Kidney (tissue), 14 donors: ENCODE results near the gene FNBP1. TPM values are rescaled to one million over a fixed set of nuclear protein-coding genes. Genes with fewer than 3 reads are reported as not detected.

ENCODE experiments used
- DNase-seq, 5 donors: peaks; one replicate each; pipeline ENCODE4 v3.0.0-alpha.2; 2013 to 2020
- FAIRE-seq: peaks from 2 replicates; lab custom pipeline; 2012; peaks lifted over from hg19 to GRCh38; lab: Jason Lieb, UNC
- H3K27ac ChIP-seq, 2 donors: one replicate each; pipeline ENCODE4 v1.7.0; 2013; ENCODE audit warnings: low read depth in 2 of 2, low read length in 2 of 2, inconsistent platforms in 1 of 2
- H3K27me3 ChIP-seq: one replicate; pipeline ENCODE4 v1.7.1; 2013; ENCODE audit warnings: low read length, inconsistent platforms; ENCODE audit not compliant: control insufficient read depth, insufficient read depth
- H3K36me3 ChIP-seq, 3 donors: one replicate each; pipeline versions ENCODE4 v1.7.0 to v1.7.1; 2013; ENCODE audit warnings: low read length in 3 of 3, control low read depth in 1 of 3, inconsistent platforms in 1 of 3; ENCODE audit not compliant: insufficient read depth in 3 of 3, control insufficient read depth in 2 of 3
- H3K4me1 ChIP-seq, 3 donors: one replicate each; pipeline versions ENCODE4 v1.7.0 to v1.7.1; 2013; ENCODE audit warnings: low read length in 3 of 3, inconsistent platforms in 1 of 3, low read depth in 1 of 3; ENCODE audit not compliant: control insufficient read depth in 2 of 3, insufficient read depth in 2 of 3
- H3K4me3 ChIP-seq, 3 donors: one replicate each; pipeline versions ENCODE4 v1.7.0 to v1.8.1; 2013; ENCODE audit warnings: low read length in 3 of 3, control low read depth in 1 of 3, inconsistent platforms in 1 of 3
- H3K9ac ChIP-seq, 3 donors: one replicate each; pipeline versions ENCODE4 v1.7.0 to v1.7.1; 2013; ENCODE audit warnings: low read length in 3 of 3, control low read depth in 1 of 3, inconsistent platforms in 1 of 3
- H3K9me3 ChIP-seq, 3 donors: one replicate each; pipeline versions ENCODE4 v1.7.0 to v1.7.1; 2013; ENCODE audit warnings: low read length in 3 of 3, control low read depth in 1 of 3, inconsistent platforms in 1 of 3; ENCODE audit not compliant: control insufficient read depth in 2 of 3, insufficient read depth in 1 of 3
- CTCF ChIP-seq: IDR thresholded peaks from 3 replicates; pipeline ENCODE4 v1.5.1; 2012; ENCODE audit warnings: mild to moderate bottlenecking, moderate library complexity, borderline replicate concordance; ENCODE audit not compliant: insufficient read depth; ENCODE audit errors: extremely low read depth
- intact Hi-C: fragments of 100-400 bp; cut with DNase I; formaldehyde crosslinking; loops from one replicate; pipeline ENCODE4 v1.11.1; 2022
- polyA plus RNA-seq: library from polyadenylated mRNA; stranded (reverse); fragments of 350-450 nt; fragmentation: Illumina TruSeq; extraction: RNeasy Lipid Tissue Mini Kit (QIAGEN cat#74804); gene quantifications from one replicate; pipeline ENCODE4 v1.2.3, GENCODE V29; 2014; ENCODE audit warnings: low read depth, low replicate concordance; ENCODE audit not compliant: insufficient read depth
- total RNA-seq: library from RNA; stranded (reverse); fragmentation: NEBNext Ultra II Directional; extraction: Animal tissue kit (Norgen Biotek cat#: 25700); gene quantifications from one replicate; pipeline ENCODE4 v1.2.1, GENCODE V29; 2021
- donor health status: control.
- donor health status: control.
- donor health status: control.
- donor health status: control.
- donor health status: control.
- donor health status: DM: yes; HTN: yes; CAD: no.
- donor health status: Normal renal cell carcinoma (clear cell type).

Gene FNBP1
- total and polyA plus RNA-seq, 2 donors from 2014 or later, result 9.7 to 51.7 TPM

GRCh38 chr9:129887334-129888292, 155.4 kb downstream of the FNBP1 start:
- peak overlapping the region in 1 of 3 donors; percentile 2 for H3K9ac ChIP-seq
- H3K36me3 ChIP-seq, result peaks cover 0 to 4% (median 0%) of the 10 kb centered on the region in 3 donors
- no peaks in the 10 kb centered on the region for H3K27me3 ChIP-seq
- H3K9me3 ChIP-seq, result no peaks in the 10 kb centered on the region
- peak overlapping the region; percentile 23 to 27 for H3K27ac ChIP-seq
- no peak for FAIRE-seq
- peaks cover 0 to 23% (median 9%) of the 10 kb centered on the region in 3 donors for H3K4me1 ChIP-seq
- H3K4me3 ChIP-seq, result no peak overlapping the region
- peak in 1 of 5 donors; percentile 42 for DNase-seq
- intact Hi-C loops, result no loop called here
- no peak for TF ChIP-seq CTCF

GRCh38 chr9:129886226-129887174, 156.5 kb downstream of the FNBP1 start:
- no peak for TF ChIP-seq CTCF
- Histone ChIP-seq H3K36me3 (peaks cover 0 to 6% (median 0%) of the 10 kb centered on the region in 3 donors), H3K27me3 (no peaks in the 10 kb centered on the region), H3K4me1 (peaks cover 0 to 23% (median 9%) of the 10 kb centered on the region in 3 donors), H3K27ac (no peak overlapping the region), H3K9ac (peak overlapping the region in 1 of 3 donors; percentile 12), H3K4me3 (peak overlapping the region in 1 of 3 donors; percentile 19), H3K9me3 (no peaks in the 10 kb centered on the region)
- FAIRE-seq (no peak), DNase-seq (peak in 1 of 5 donors; percentile 76)
- intact Hi-C loops, result no loop called here

- no peaks in the 10 kb centered on the region for H3K27me3 ChIP-seq
- FAIRE-seq (no peak), DNase-seq (peak; percentile 88 to 97 (median 92))
- peak; percentile 77 for TF ChIP-seq CTCF
- peak overlapping the region in 2 of 3 donors; percentile 55 to 68 for H3K4me3 ChIP-seq
- intact Hi-C loops, result no loop called here
- peak overlapping the region in 1 of 3 donors; percentile 71 for H3K9ac ChIP-seq
- no peaks in the 10 kb centered on the region for H3K9me3 ChIP-seq
- H3K27ac ChIP-seq, result peak overlapping the region; percentile 5 to 20
- H3K36me3 ChIP-seq, result peaks cover 0 to 6% (median 0%) of the 10 kb centered on the region in 3 donors
- peaks cover 0 to 23% (median 9%) of the 10 kb centered on the region in 3 donors for H3K4me1 ChIP-seq
These were observed 157.3 kb downstream of the FNBP1 start for GRCh38 chr9:129885670-129886106.
